Urinary bladder (tissue), 4 donors: Measurements from ENCODE around the gene GPM6B. TPM values are rescaled to one million over a fixed set of nuclear protein-coding genes. Genes with fewer than 3 reads are reported as not detected.

Experiments
- DNase-seq: peaks from one replicate; pipeline ENCODE4 v3.0.0-alpha.2; 2015; ENCODE audit errors: extremely low spot score
- H3K27ac ChIP-seq: one replicate; pipeline ENCODE4 v1.5.1; 2013; ENCODE audit warnings: low read depth, mild to moderate bottlenecking, moderate library complexity
- H3K36me3 ChIP-seq: one replicate; pipeline ENCODE4 v1.6.1; 2013; ENCODE audit warnings: mild to moderate bottlenecking, moderate library complexity; ENCODE audit not compliant: insufficient read depth
- H3K4me1 ChIP-seq: one replicate; pipeline ENCODE4 v1.6.1; 2013; ENCODE audit warnings: mild to moderate bottlenecking, moderate library complexity; ENCODE audit not compliant: insufficient read depth
- H3K4me3 ChIP-seq: one replicate; pipeline ENCODE4 v1.5.1; 2013; ENCODE audit warnings: low read depth, low read length
- WGBS: extraction: QIAGEN DNeasy Blood & Tissue Kit; methylation state at CpG from one replicate; pipeline ENCODE4 v1.1.7; 2013; 5-methylcytosine and 5-hydroxymethylcytosine counted together
- polyA plus RNA-seq: library from polyadenylated mRNA; stranded (reverse); fragments of 200-250 nt; gene quantifications from one replicate; pipeline ENCODE4 v1.2.3, GENCODE V29; 2013
- total RNA-seq: library from RNA; depleted of rRNA; stranded (reverse); fragments of >200 nt; gene quantifications from one replicate; pipeline ENCODE4 v1.2.3, GENCODE V29; 2014
- donor health status: healthy with polysubstance abuse.
- donor health status: healthy.

Gene GPM6B
- total and polyA plus RNA-seq, 2 donors = 16.0 to 47.2 TPM

GRCh38 chrX:13774696-13775095 lies 42.2 kb downstream of the GPM6B start:
- no peak overlapping the region for H3K27ac ChIP-seq
- no peak for DNase-seq
- H3K36me3 ChIP-seq = peaks cover 4% of the 10 kb centered on the region
- H3K4me3 ChIP-seq = no peak overlapping the region
- WGBS = 82% methylated on average over 2 of the region's 2 CpGs
- no peaks in the 10 kb centered on the region for H3K4me1 ChIP-seq

DNA sequence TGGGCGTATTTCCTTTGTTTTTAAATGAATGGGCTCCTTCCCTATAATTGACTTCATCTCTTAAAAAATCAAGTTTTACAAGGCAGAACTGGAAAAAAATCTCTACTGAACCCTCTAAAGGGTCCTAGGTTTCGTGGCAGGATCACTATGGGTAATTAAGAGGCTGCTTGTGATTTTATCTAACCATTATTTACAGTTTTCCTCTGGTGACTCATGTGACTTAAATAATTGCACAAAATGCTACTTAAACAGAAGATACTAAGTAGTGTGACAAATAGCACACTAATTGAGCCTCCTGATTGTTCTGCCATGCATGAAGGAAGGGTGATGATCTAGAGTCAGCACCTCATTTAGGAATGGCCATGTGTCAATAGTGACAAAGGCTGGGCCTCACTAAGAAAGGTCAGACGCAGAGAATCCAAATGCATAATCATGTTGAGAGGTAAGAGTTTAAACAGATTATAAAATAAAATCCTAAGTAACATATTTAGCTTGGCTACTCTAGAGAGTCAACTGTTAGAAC lies 46.8 kb downstream of the GPM6B start:
- no peak overlapping the region for H3K4me3 ChIP-seq
- H3K4me1 ChIP-seq = no peaks in the 10 kb centered on the region
- H3K27ac ChIP-seq = no peak overlapping the region
- DNase-seq = no peak
- 87% methylated on average over 3 of the region's 3 CpGs for WGBS
- H3K36me3 ChIP-seq = peaks cover 1% of the 10 kb centered on the region

DNA sequence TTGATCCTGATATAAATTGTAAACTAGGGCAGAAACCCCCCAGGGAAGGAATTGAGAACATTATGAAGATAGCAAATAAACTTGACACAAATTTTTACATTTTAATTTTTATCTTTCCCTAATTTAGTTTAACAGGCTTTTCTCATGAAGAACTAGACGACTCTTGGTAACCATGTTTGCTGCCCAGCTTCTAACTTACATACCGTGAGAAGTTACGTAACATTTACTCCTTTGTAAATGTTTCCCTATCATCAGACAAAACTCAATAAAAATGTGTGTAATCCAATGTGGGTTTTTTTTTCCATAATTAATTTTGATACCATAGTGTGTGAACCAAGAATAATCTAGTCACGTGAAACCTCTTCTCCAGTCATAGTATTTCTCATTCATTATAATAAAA lies 48.0 kb downstream of the GPM6B start:
- peaks cover 1% of the 10 kb centered on the region for H3K36me3 ChIP-seq
- no peak overlapping the region for H3K27ac ChIP-seq
- 92% methylated on average over 4 of the region's 4 CpGs for WGBS
- no peak for DNase-seq
- H3K4me1 ChIP-seq = no peaks in the 10 kb centered on the region
- H3K4me3 ChIP-seq = no peak overlapping the region

DNA sequence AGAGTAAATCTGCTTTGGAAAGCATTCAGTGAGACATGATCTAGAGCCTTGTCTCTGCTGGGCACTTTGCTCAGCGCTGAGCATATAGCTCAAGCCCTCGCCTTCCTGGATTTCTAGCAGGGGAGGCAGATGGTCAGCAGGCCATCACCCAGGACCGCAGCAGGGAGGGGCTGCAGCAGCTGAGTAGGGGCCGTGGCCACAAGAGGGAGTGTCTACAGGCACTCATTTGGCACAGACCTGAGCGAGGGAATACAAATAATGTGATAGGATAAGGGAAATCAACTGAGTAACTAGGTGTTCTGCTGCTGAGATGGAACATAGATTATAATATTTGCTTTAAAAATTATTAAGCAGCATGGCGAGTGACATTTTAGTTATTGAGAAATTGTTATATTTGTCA lies 52.1 kb downstream of the GPM6B start:
- Histone ChIP-seq H3K4me3 (no peak overlapping the region), H3K4me1 (no peaks in the 10 kb centered on the region), H3K27ac (no peak overlapping the region), H3K36me3 (peaks cover 2% of the 10 kb centered on the region)
- 51% methylated on average over 6 of the region's 6 CpGs for WGBS
- no peak for DNase-seq

DNA sequence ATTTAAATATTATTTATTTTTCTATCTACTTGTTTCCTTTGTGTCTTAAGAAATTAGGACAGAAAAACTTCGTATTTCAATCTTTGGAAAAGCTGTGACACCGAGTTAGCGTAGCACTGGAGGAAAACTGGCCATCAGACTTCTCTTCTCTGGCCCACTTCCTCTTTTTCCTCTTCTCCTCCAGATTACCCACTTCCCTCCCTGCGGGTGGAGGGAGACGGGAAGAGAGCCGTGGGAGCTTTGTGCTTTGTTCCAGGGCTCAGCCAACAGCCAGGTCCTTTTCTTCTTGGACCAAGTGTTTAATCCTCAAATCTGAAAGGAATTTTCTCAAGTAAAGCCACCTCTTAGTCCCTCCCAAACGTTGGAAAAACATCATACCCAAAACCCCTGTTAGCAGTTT lies 52.6 kb downstream of the GPM6B start:
- 46% methylated on average over 7 of the region's 7 CpGs for WGBS
- Histone ChIP-seq H3K4me1 (no peaks in the 10 kb centered on the region), H3K27ac (no peak overlapping the region), H3K4me3 (no peak overlapping the region), H3K36me3 (peaks cover 2% of the 10 kb centered on the region)
- no peak for DNase-seq

- Histone ChIP-seq H3K4me3 (no peak overlapping the region), H3K4me1 (no peaks in the 10 kb centered on the region), H3K36me3 (peaks cover 2% of the 10 kb centered on the region), H3K27ac (no peak overlapping the region)
- WGBS = 45% methylated on average over 8 of the region's 8 CpGs
- DNase-seq = no peak
Observed at GRCh38 chrX:13763489-13763888, 53.4 kb downstream of the GPM6B start.

DNA sequence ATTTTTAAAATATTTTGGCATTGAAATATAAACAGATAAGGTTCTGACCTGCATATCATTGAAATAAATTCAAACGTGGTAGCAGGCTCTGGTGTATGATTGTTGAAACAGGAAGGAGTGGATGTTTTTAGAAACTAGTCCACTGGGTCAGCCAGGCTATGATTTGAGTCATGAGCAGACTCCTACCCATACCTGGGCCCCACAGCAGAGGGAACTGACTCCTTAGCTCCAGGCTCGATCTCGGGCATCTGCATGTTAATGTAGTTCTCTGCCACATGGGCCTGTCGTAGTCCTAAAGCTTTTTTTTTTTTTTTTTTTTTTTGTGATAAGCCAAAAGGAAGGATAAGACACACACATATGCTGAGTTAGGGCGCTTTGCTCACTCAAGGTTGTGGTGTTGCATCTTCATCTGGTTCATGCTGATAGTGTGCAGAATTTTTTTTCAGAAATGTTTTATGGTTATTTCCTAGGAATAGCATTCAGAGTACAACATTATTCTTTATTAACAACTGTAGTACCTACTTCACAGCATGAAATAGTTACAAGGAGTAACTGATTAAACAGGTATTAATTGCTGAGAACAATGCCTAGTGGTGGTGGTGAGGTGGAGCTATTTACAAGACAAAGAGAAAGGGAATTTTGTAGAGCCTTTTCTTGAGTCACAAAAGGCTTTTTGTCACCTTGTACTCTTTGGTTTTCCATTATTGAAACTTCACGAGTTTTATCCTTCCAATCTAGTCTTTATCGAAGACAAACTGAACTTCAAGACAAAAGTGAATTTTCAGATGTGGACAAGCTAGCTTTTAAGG lies 55.1 kb downstream of the GPM6B start:
- no peak for DNase-seq
- Histone ChIP-seq H3K4me1 (no peaks in the 10 kb centered on the region), H3K36me3 (peaks cover 3% of the 10 kb centered on the region), H3K4me3 (no peak overlapping the region), H3K27ac (no peak overlapping the region)
- WGBS = 61% methylated on average over 7 of the region's 7 CpGs

DNA sequence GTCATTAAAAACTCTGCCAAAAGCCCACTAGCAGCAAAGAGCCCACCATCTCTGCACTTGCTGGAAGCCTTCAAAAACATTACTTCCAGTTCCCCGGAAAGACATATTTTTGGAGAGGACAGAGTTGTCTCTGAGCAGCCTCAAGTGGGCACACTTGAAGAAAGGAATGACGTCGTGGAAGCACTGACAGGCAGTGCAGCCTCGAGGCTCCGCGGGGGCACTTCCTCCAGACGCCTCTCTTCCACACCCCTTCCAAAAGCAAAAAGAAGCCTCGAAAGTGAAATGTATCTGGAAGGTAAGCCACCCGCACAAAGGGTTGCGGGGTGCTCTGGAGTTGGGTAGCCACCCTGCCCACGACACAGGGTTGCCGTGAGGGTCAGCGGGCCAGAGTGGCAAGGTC lies 56.5 kb downstream of the GPM6B start:
- Histone ChIP-seq H3K36me3 (peaks cover 4% of the 10 kb centered on the region), H3K4me3 (no peak overlapping the region), H3K27ac (no peak overlapping the region), H3K4me1 (no peaks in the 10 kb centered on the region)
- no peak for DNase-seq
- 73% methylated on average over 13 of the region's 13 CpGs for WGBS

DNA sequence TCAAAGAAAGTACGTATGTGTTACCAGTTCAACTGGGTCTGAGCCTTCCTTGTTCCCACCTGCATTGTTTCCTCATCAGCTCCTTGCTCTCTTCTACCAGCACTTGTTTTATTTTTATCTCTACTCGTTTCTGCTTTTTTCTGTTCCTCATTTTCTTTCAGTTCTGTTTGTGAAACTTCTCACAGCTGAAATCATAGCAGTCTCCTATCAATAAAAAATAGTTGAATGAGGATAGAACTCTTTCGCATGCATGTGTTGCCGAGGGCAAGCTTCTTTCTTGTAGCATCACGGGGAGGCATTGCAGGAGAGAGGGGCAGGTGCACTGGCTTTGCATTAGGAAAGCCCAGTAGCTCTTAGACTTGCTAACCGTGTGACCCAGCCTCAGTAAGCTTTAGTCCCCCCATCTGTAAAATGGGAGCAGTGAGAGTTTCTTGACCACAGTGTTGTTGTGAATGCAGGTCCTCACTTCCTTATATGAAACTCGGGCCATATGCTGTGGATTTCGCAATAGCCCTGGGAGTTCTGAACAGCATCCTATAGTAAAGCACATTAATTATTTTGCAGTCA lies 57.7 kb downstream of the GPM6B start:
- Histone ChIP-seq H3K4me1 (no peaks in the 10 kb centered on the region), H3K4me3 (no peak overlapping the region), H3K36me3 (peaks cover 4% of the 10 kb centered on the region), H3K27ac (no peak overlapping the region)
- WGBS = 84% methylated on average over 8 of the region's 8 CpGs
- no peak for DNase-seq

DNA sequence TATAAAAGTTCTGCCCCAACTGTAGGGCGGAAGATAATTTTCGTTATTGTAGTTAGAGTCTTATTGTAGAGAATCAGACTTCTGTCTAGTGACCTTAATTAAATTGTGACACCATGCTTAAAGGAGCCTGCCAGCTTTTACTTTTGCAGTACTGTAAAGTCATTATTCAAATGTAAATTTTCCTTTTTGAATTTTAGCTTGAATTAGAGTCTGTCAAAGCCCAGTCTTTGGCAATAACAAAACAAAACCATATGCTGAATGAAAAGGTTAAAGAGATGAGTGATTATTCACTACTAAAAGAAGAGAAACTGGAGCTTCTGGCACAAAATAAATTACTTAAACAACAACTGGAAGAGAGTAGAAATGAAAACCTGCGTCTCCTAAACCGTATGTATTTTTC lies 60.5 kb downstream of the GPM6B start:
- Histone ChIP-seq H3K4me3 (no peak overlapping the region), H3K4me1 (no peaks in the 10 kb centered on the region), H3K36me3 (peaks cover 6% of the 10 kb centered on the region), H3K27ac (no peak overlapping the region)
- 97% methylated on average over 4 of the region's 4 CpGs for WGBS
- no peak for DNase-seq

DNA sequence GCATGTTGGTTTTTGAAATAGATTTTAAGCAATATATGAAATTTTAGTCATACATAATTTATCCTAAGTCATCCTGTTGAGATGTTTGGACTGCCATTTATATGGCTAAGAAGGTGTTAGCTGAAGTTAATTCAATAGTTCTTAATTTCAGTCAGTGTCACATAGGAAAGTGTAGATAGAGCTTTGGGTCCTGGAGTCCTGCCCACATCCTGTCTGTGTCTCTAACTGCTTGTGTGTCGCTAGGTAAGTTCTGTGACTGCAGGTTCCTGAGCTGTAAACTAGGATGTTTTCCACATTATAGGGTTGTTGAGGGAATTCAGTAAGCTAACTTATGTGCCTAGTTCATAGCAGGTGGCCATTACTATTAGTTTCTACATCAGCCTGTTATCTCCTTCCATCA lies 61.6 kb downstream of the GPM6B start:
- Histone ChIP-seq H3K4me1 (no peaks in the 10 kb centered on the region), H3K27ac (no peak overlapping the region), H3K4me3 (no peak overlapping the region), H3K36me3 (peaks cover 4% of the 10 kb centered on the region)
- WGBS = 63% methylated on average over 1 of the region's 1 CpG
- DNase-seq = no peak

GRCh38 chrX:13754765-13755164 lies 62.1 kb downstream of the GPM6B start:
- no peaks in the 10 kb centered on the region for H3K4me1 ChIP-seq
- no peak for DNase-seq
- H3K36me3 ChIP-seq = peaks cover 4% of the 10 kb centered on the region
- H3K4me3 ChIP-seq = no peak overlapping the region
- no peak overlapping the region for H3K27ac ChIP-seq
- WGBS = 98% methylated on average over 1 of the region's 1 CpG

DNA sequence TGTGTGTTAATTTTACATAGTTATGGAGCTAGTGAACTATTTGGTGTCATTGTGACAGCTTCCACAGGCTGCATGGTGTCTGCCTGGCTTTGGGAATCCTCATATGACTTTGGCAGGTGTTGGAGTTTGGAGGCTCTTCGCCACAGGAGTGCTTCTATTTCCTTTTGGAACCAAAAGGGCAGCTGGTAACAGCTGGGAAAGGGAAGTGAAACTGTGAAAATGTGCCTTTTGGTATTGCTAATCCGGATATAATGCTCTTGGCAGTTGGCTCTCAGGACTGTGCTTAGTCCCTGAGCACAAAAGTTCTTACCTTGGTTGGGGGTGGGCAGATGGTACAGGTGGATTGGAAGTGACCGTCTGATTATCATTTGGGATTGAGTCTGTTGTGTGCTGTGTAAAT lies 64.2 kb downstream of the GPM6B start:
- no peak for DNase-seq
- H3K4me3 ChIP-seq = no peak overlapping the region
- no peak overlapping the region for H3K27ac ChIP-seq
- peaks cover 6% of the 10 kb centered on the region for H3K36me3 ChIP-seq
- 62% methylated on average over 3 of the region's 3 CpGs for WGBS
- H3K4me1 ChIP-seq = no peaks in the 10 kb centered on the region

GRCh38 chrX:13752141-13752540 lies 64.8 kb downstream of the GPM6B start:
- Histone ChIP-seq H3K36me3 (peaks cover 6% of the 10 kb centered on the region), H3K4me1 (no peaks in the 10 kb centered on the region), H3K27ac (no peak overlapping the region), H3K4me3 (no peak overlapping the region)
- no peak for DNase-seq
- WGBS = 74% methylated on average over 3 of the region's 3 CpGs
